Measurements from ENCODE around the gene EFCAB6.
A peak's percentile ranks its signal among the peaks of the same experiment; 100 is the strongest.

EFCAB6 gene

DNA sequence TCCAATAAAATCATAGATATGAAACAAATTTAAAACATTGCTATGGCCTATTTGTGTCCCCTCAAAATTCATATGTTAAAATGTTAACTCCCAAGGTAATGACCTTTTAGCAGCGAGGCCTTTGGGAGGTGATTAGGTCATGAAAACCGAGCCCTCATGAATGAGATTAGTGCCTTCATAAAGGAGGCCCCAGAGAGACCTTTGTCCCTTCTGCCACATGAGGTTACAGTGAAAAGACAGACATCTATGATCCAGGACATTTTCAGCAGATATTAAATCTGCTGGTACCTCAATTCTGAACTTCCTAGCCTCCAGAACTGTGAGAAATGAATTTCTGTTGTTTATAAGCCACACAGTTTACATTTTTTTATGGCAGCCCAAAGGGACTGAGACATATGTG lies 228.6 kb downstream of the EFCAB6 start:
- no peak for DNase-seq (ENCODE audit: low spot score)

DNA sequence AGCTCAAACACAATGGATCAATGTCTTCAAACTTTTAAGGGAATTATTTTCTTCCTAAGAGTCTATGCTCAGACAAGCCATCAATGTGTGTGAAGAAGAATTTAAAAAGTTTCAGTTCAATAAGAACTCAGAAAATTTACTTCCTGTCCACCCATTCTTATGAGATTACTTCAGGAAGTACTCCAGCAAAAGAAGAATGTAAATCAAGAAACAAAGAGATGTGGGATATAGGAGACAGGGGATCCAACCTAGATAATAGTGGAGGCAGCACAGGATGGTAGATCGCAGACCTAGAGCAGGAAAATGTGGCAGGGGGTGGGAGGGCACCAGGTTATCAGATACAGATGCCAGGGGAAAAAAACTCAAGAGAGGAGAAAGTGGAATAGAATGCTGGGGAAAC lies 229.7 kb downstream of the EFCAB6 start:
- DNase-seq (ENCODE audit: low spot score) = no peak

DNA sequence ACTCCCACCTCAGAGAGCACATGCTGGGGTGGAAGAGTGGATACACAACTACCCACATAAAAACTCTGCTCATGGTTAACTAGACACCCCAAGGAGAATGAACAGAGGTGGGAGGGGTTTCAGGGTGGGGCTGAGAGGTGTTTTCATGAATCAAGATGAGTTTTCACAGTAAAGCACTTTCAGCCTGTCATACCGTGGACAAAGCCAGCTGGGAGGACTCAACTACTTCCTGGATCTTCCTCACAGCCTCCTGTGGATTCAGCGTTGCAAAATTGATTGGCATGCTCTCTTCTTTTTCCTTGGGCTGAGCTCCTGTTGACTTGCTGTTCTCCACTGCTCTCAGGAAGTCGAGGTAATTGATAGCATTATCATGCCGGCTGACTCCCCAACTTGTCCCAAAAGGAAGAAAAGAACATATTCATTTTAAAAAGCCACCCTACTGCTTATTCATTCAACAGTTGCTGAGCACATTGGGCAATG lies 231.8 kb downstream of the EFCAB6 start:
- no peak for DNase-seq (ENCODE audit: low spot score)

DNA sequence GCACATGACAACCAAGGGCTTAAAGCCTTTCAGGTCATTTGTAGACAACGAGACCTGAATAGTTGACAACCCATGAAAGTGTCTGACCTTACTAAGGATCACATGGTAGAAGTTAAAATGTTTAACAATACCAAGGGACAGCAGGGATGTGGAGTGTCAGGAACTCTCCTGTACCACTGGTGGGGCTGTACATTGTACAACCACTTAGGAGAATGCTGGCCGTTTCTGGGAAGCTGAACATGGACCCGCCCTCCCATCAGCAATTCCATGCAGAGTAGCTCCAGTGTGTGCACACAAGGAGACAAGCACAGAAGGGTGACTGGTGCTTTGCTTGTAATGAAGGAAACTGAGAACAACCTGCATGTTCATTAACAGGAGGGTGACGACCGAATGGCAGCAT lies 237.4 kb downstream of the EFCAB6 start:
- DNase-seq (ENCODE audit: low spot score) = no peak

DNA sequence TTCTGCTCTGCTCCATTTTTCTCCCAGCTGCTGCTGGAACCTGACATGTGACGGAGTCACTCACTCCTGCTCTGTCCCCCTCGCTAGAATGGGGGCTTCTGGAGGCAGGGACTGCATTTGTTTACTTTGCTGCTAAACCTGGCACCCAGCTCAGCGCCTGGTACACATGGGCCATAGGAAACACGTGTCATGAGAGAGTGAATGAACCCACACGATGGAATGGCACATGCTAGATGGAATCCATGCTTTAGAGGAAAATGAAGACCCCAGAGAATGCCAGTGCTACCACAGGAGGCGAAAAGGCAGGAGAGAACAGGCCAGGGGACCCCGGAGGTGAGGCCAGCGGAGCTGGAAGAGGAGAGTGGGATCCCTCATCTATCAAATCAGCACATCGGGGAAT lies 239.4 kb downstream of the EFCAB6 start:
- DNase-seq (ENCODE audit: low spot score) = no peak

DNA sequence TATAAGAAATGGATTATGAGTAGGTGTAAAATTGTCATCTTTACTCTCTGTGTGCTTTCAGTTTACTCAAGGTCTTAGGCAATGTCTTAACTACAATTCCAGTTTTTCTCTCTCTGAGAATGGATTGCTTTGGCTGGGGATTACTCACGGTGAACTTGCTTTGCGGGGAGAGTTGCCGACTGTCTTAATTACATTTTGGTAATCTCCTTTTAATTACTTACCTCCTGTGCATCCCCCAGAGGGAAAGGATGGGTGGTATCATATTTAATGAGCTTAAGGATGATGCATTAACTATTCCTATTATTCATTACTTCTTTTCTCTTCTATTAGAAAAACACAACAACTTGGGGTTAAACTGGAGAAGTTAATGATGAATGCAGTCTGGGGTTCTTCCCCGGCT lies 240.9 kb downstream of the EFCAB6 start:
- peak; percentile 68 for DNase-seq (ENCODE audit: low spot score)

DNA sequence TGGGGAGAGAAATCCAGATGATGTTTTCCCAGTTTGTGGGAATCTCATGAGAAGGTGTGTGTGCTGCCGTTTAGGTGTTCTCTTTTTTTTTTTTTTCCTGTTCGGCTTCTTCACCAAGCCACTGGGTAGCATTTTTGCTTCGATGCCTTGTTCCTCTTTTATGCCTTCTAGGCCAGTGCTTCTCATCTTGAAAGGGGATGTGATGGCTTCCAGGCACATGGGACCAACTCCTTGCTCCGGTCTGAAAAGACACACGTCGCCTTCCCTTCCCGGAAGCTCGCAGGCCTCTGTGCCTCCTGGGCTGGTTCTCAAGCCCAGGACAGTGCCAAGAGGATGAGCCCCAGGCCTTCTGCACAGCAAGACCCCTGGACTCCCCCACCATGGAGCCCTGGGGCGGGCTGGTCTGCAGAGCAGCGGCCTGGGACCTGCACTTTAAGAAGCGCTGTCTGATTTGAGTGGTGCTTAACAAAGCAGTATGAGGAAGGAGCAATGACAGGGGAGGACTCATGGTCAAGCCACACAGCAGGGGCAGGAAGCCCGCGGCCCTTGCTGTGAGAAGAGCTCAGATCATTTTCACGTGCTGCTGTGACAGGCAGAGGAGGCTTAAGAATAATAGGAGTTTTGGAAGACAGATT lies 241.5 kb downstream of the EFCAB6 start:
- DNase-seq (ENCODE audit: low spot score) = peak; percentile 56

DNA sequence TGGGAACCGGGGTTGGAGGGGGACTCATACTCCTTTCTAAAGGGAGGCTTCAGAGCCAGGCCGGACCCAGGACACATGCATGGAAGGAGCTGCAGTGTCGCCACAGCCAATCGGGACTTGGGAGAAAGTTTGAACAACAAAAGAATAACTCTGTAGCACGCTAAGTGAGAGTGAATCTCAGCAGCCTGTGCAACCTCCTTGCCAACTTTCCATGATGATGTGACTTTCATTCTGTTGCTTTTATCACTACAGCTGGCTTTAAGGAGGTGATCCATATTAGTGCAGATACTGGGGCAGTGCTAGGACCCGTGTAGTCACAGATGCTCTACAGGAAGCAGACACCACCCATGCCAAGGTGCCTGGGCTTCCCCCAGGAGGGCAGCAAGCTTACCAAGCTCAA lies 243.0 kb downstream of the EFCAB6 start:
- DNase-seq (ENCODE audit: low spot score) = no peak

DNA sequence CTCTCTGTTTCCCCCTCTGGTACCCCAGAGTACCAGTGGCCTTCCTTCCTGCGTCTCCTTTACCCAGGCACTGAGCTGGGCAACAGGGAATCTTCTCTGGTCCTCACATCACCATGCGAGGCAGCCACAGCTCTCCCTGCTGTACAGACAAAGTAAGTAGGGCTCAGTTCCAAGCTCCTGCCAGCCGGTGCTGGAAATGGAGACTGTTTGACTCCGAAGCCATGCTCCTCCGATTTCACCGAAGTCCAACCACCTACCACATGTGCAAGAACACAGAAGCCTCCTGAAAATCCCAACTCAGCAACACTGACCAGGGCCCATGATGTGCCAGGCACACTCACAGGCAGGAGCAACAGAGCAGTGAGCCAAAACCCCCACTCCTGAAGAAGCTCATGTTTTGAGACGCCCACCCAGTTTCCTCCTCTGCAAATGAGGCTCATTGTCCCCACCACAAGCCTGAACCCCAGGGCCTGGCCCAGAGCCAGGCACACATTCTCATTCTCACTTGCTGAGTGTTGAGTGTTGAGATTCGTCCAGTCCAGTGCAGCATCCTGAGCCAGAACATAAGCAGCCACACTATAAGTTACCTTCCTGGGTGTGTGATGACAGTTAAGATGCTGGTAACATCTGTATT lies 244.3 kb downstream of the EFCAB6 start:
- DNase-seq (ENCODE audit: low spot score) = no peak

DNA sequence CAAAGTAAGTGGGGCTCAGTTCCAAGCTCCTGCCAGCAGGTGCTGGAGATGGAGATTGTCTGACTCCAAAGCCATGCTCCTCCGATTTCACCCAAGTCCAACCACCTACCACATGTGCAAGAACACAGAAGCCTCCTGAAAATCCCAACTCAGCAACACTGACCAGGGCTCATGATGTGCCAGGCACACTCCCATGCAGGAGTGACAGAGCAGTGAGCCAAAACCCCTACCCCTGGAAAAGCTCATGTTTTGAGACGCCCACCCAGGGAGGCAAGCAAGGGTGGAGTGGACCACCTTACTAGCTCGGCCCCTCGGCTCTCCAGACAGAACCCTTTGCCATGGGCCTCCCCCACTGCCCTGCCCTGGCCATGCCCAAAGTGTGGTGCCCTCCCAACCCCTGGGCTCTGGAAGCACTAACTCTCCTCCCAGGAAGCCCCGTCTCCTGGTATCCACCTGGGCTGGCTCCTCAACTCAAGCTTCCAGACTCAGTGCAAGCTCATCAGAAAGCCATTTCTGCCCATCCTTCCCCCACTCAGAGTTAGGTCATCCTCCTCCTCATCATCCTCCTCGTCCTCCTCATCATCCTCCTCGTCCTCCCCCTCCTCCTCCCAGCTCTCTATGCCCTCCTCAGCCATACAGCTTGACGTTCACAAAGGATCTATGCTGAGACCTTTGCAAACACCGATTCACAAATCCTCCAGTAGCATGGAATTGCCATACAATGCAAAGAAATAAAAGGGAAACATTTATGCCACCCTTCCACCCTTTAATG lies 245.4 kb downstream of the EFCAB6 start:
- DNase-seq (ENCODE audit: low spot score) = no peak

DNA sequence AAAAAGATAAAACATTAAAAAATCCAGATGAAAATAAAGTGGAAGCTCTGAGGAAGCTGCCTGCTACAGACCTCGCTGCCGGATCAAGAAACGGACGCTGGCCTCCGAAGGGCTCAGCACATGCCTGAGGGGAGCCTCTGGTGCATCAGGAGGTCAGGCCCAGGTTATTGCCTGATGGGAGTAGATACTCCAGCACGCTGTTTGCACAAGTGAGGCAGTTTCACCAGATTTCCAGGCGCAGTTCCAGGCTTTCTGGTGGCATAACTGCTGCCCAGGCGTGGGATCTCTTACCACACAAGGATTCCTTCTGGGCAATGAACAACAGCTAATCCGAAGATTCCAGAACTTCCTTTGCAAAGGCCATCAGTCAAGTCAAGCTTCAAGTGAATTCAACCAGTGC lies 246.1 kb downstream of the EFCAB6 start:
- DNase-seq (ENCODE audit: low spot score) = no peak

DNA sequence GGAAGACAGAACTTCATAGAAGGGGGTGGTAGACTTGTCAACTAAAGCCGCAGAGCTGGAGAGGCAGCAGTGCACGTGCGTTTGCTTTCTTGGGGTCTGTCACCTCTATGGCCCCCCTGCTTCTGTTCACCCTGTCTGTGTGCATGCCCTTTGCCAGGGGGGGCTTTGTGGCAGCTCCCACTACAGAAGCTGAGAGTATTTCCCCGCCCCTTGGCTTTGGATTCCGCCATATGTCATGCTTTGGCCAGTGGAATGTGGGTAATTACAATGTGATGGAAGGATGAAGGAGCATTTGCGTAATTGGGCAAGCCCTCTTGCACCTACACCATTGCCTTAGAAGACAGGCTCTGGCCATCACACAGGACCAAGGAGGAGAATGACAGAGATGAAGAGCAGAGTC lies 247.2 kb downstream of the EFCAB6 start:
- DNase-seq (ENCODE audit: low spot score) = no peak

DNA sequence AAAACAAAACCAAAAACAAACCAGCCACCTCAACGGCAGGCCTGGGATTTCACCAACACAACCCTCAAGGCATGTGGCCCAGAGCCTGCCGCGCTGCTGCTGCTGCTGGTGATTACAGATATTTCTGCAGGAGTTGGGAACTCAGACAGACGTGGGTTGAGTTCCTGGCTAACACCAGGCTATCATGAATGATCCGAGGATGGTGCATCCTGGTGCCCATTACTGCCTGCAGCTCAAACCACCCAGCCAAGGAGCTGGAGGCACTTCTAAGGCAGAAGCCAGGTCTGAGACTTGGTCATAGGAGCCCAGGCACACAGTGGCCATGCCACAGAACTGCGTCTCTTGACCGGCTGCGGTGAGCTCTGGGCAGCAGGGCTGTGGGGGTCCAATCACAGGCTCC lies 248.5 kb downstream of the EFCAB6 start:
- DNase-seq (ENCODE audit: low spot score) = peak; percentile 14

DNA sequence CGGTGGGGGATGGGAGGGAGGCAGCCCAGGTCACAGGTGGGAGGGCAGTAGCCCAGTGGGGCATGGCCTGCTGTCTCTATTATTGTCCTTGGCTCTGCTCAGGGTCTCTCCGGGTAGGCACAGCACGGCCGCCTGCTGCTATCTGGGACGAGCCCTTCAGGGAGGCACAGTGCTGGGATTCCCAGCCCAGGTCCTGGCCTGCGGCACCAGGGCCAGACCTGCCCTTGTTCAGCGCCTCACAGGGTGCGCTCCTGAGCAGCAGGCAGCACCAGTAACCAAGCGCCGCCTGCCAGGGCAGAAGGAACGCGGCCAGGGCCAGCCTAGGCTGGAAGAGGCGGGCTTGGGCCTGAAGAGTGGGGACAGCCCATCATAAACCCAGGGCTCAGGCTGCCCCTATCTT lies 249.3 kb downstream of the EFCAB6 start:
- peak; percentile 37 for DNase-seq (ENCODE audit: low spot score)

DNA sequence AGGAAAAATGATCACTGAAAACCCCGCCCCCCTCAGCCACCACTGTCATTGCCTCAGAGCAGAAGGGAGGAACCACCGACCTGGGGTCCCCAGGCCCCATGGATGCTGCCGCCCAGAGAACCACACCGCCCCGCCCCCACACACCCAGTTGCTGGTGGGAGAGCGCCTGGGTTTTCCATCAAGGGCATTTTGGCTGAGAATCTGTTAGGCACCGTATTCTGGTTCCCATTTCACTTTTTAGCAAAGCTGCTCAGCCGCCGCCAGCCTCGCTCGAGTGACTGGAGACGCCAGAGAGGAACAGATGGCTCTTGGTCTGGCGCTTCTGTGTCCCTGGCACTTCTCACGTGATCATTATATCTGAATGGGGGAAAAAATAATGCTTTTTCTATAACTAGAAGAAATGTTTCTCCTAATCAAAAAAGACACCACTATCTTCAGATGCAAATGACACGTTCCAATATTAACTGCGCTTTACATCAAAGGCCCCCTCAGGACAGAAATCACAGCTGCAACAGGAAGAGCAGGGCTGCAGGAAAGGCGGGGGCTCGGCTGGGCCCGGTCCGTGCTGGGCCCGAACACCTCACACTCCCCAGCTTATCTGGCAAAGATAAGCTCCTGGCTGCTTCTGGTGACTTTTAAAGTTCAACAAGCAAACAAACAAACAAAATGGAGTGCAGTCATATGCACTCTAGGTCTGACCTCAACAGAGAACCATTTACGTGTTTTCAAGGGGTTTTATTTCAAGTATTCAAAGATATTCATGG lies 250.5 kb downstream of the EFCAB6 start:
- peak; percentile 79 for DNase-seq (ENCODE audit: low spot score)

DNA sequence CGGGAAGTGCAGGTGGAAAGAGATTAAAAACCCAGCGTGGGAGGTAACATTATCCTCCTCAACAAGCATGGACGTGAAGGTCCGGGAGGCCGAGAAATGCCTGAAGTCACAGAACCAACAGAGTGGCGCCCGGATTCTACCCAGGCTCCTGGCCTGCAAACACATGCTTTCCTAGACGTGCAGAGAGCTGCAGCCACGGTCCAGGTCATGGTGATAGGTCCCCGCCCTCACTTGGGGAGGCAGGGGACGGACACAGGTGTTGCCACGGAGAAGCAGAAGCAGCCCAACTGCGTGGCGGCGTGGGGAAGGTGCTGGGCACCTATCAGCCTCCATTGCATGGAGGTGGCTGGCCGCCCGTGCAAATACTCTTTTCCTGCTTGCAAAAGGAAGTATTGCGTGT lies 251.5 kb downstream of the EFCAB6 start:
- DNase-seq (ENCODE audit: low spot score) = no peak

DNA sequence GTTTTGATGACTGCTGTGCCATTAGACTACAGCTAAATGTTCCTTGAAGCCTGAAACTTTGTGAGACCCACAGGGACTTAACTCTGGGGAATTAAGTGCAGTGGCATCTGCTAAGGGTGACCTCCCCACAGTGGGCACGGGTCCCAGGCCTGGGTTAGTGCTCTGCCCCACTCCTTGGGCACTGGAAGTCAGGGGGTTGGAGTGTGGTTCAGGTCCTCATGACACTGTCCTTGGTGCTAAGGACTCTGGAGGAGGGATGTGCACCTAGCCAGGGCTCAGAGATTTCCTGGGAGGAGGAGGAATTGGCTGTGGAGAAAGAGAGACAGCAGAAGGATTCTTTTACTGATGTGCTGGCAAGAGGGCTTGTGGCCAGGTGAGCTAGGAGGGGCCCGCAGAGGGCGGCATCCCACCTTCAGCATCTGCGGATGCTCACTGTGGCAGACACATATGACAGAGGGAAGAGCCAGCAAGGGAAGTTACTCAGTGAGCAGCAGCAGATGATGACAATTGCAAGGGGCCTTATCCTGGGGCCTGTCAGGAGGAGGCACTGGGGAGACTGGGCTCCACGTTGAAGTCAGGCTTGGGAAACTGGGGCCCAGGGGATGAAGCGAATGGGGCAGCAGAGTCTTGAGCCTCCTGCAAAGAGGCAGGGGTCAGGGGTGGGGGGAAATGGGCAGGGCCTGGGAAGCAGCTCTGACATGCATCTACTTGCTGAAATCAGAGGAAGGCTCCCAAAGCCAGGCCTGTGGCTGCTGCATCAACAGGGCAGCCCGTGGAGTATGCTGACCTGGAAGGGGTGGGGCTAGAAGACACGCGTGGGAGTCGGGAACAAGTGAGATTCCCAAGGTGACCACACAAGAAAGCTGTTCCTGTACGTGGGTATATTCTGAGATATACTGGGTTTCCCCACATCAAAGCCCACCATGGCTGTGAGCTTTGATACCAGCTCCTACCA lies 256.3 kb downstream of the EFCAB6 start:
- DNase-seq (ENCODE audit: low spot score) = peak; percentile 8

DNA sequence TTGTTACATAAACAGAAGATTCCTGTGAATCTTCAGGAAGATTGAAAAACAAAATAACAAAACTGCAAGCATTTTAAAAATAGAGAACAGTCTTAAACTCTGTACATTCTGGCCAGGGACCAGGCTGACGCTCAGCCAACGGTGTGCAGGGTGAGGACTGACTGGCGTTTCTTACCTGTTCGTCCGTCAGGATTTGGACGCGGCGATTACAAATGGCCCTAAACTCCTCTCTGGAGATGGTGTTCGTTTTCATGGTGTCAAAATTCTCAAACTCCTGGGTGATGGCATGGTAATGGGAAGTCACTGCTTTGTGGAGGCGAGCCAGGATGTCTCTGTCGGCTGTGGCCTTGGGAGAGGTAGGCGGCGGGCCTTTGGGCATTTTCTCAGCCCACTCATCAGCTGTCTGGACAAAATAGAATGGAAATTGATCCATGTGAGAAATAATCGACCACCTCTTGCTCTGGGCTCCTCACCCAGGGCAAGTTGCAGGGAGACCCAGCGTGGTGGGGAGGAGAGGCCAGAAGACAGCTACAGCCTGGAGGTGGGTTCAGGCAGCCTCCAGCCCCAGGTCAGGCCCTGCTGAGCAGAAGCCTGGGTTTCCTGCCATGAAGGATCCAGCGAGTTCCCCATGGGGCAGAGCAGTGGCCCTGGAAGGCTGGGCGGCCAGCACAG lies 257.3 kb downstream of the EFCAB6 start:
- no peak for DNase-seq (ENCODE audit: low spot score)

DNA sequence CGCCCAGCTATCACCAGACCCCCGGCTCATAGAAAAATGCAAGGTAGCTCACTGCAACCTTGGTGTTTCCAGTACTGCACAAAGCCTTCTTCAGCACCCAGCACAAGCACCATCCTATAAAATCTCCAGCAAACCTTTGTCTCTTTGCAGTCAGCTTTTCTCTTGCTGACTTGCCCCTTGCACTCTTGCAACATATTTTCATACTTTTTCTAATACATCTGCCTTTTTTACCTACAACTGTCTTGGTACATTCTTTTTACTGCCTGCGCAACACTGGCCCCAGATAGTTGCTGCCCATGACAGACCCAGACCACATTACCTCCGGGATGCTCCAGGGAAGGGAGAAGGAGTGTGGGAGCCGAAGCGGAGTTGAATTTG lies 257.9 kb downstream of the EFCAB6 start:
- no peak for DNase-seq (ENCODE audit: low spot score)

DNA sequence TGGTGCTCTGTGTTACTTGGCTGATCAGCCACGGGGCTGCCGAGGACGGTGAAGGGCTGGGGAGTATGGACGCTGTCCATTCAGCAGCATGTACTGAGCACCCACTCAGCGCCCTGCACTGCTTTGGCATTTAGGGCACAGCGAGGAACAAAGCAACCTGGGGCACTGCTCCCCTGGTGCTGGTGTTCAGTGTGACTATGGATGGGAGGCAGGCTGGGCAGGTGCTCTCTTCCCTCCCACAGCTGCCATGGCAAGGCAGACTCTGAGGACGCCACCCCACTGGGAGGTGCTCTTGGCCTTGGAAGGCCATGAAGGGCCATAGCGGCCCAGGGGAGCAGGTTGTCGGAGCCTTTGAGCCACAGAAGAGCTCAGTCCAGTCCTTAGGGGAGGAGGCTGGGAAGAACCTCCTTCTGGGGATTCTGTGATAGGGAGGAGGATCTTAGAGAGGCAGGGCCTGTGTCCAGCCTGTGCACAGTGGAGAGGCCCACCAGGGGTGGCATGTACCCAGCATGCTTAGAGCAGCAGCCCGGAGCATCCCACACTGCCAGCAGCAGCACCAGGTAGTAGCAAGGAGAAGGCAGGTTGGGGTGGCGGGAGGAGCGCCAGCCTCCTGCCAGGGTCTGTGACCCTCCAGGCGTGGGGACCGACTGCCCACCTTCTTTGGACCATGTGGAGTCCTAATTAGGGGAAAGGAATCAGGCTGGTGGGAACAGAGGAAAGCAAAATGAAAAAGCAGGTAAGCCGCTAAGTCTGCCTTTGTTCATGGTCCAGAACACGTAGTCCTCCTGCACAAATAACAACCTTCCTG lies 258.4 kb downstream of the EFCAB6 start:
- DNase-seq (ENCODE audit: low spot score) = peak; percentile 28

All from D341Med (cell line).